WTC11 (cell line): ENCODE results near the gene NADK2. TPM values are rescaled to one million over a fixed set of nuclear protein-coding genes. Genes with fewer than 3 reads are reported as not detected.

Source experiments
- ATAC-seq: fragments of 200-7000 bp; cut with Tn5 transposase; 2 replicates; pipeline ENCODE4 v1.10.0; 2021; ENCODE audit warnings: mild to moderate bottlenecking, moderate library complexity
- CTCF ChIA-PET: fragments of 300-600 bp; sonication (Branson Sonifier 250); formaldehyde crosslinking; loops from one replicate; lab custom pipeline; 2021; ENCODE audit warnings: antibody characterized with exemption; lab: Charles Lee
- POLR2A ChIA-PET: fragments of 350-600 bp; sonication (Branson Sonifier 250); formaldehyde crosslinking; loops from one replicate; lab custom pipeline; 2021; ENCODE audit warnings: antibody characterized with exemption; lab: Charles Lee
- DNase-seq: peaks from one replicate; pipeline ENCODE4 v3.0.0; 2021; ENCODE audit warnings: low spot score
- H3K27ac Mint-ChIP-seq: 2 replicates; pipeline ENCODE4 v1.8.0; 2021; ENCODE audit warnings: mixed read lengths
- H3K27me3 Mint-ChIP-seq: 2 replicates; pipeline ENCODE4 v1.8.0; 2021; ENCODE audit warnings: low read depth, mild to moderate bottlenecking, moderate library complexity, mixed read lengths
- H3K36me3 Mint-ChIP-seq: 2 replicates; pipeline ENCODE4 v1.8.0; 2021; ENCODE audit warnings: mixed read lengths
- H3K4me1 Mint-ChIP-seq: 2 replicates; pipeline ENCODE4 v1.8.0; 2022; ENCODE audit warnings: mixed read lengths
- H3K4me3 Mint-ChIP-seq: 2 replicates; pipeline ENCODE4 v1.8.0; 2021; ENCODE audit warnings: mild to moderate bottlenecking, moderate library complexity, mixed read lengths
- H3K9me3 Mint-ChIP-seq: 2 replicates; pipeline ENCODE4 v1.8.0; 2021; ENCODE audit warnings: mixed read lengths
- AFF4 ChIP-seq: sonication (generic); formaldehyde crosslinking; IDR thresholded peaks from 2 replicates; pipeline ENCODE4 v1.8.1; 2023; ENCODE audit warnings: mild to moderate bottlenecking, missing genetic modification reagents, borderline replicate concordance
- AR ChIP-seq: fragments of 250-450 bp; sonication (Bioruptor Pico); IDR thresholded peaks from 2 replicates; pipeline ENCODE4 v1.9.0; 2021; ENCODE audit warnings: mild to moderate bottlenecking
- ATF6 ChIP-seq: sonication (generic); formaldehyde crosslinking; IDR thresholded peaks from 2 replicates; pipeline ENCODE4 v1.8.1; 2023; ENCODE audit warnings: mild to moderate bottlenecking, missing genetic modification reagents
- CREB1 ChIP-seq: sonication (generic); formaldehyde crosslinking; IDR thresholded peaks from 2 replicates; pipeline ENCODE4 v1.8.0; 2023; ENCODE audit warnings: mild to moderate bottlenecking, missing genetic modification reagents
- CREM ChIP-seq: sonication (generic); formaldehyde crosslinking; IDR thresholded peaks from 2 replicates; pipeline ENCODE4 v1.8.1; 2022; ENCODE audit warnings: mild to moderate bottlenecking, missing genetic modification reagents, moderate library complexity
- CTCF ChIP-seq: fragments of 200-600 bp; IDR thresholded peaks from 2 replicates; pipeline ENCODE4 v1.8.0; 2022; ENCODE audit warnings: antibody characterized with exemption
- FOXJ3 ChIP-seq: sonication (generic); formaldehyde crosslinking; IDR thresholded peaks from 2 replicates; pipeline ENCODE4 v1.9.0; 2021; ENCODE audit warnings: missing genetic modification reagents, mild to moderate bottlenecking, borderline replicate concordance
- GTF2I ChIP-seq: fragments of 250-450 bp; sonication (Bioruptor Pico); conservative IDR thresholded peaks from 2 replicates; pipeline ENCODE4 v1.4.0; 2021; ENCODE audit warnings: mild to moderate bottlenecking
- HMGA2 ChIP-seq: fragments of 250-450 bp; sonication (Bioruptor Pico); IDR thresholded peaks from 2 replicates; pipeline ENCODE4 v1.4.0; 2021; ENCODE audit warnings: mild to moderate bottlenecking, moderate library complexity
- NFE2L1 ChIP-seq: sonication (generic); formaldehyde crosslinking; IDR thresholded peaks from 2 replicates; pipeline ENCODE4 v1.8.1; 2023; ENCODE audit warnings: missing genetic modification reagents
- NR2C2 ChIP-seq: sonication (generic); formaldehyde crosslinking; IDR thresholded peaks from 2 replicates; pipeline ENCODE4 v1.8.0; 2022; ENCODE audit warnings: mild to moderate bottlenecking, missing genetic modification reagents
- NR3C1 ChIP-seq: sonication (generic); formaldehyde crosslinking; conservative IDR thresholded peaks from 2 replicates; pipeline ENCODE4 v1.8.1; 2023; ENCODE audit warnings: low read depth, mild to moderate bottlenecking, missing genetic modification reagents
- PRRX2 ChIP-seq: fragments of 250-450 bp; sonication (Bioruptor Pico); IDR thresholded peaks from 2 replicates; pipeline ENCODE4 v1.8.0; 2021; ENCODE audit warnings: mild to moderate bottlenecking
- RELA ChIP-seq: sonication (generic); formaldehyde crosslinking; IDR thresholded peaks from 2 replicates; pipeline ENCODE4 v1.8.1; 2022; ENCODE audit warnings: missing genetic modification reagents, mild to moderate bottlenecking, borderline replicate concordance
- SOX15 ChIP-seq: fragments of 250-450 bp; sonication (Bioruptor Pico); IDR thresholded peaks from 2 replicates; pipeline ENCODE4 v1.9.0; 2021; ENCODE audit warnings: mild to moderate bottlenecking
- TEAD1 ChIP-seq: sonication (generic); formaldehyde crosslinking; IDR thresholded peaks from 2 replicates; pipeline ENCODE4 v1.8.0; 2022; ENCODE audit warnings: mild to moderate bottlenecking, missing genetic modification reagents
- TP53 ChIP-seq: sonication (generic); formaldehyde crosslinking; IDR thresholded peaks from 2 replicates; pipeline ENCODE4 v1.8.1; 2023; ENCODE audit warnings: mild to moderate bottlenecking, missing genetic modification reagents
- USF1 ChIP-seq: sonication (generic); formaldehyde crosslinking; IDR thresholded peaks from 2 replicates; pipeline ENCODE4 v1.8.0; 2022; ENCODE audit warnings: mild to moderate bottlenecking, missing genetic modification reagents
- ZBTB21 ChIP-seq: sonication (generic); formaldehyde crosslinking; IDR thresholded peaks from 2 replicates; pipeline ENCODE4 v1.8.1; 2023; ENCODE audit warnings: mild to moderate bottlenecking, missing genetic modification reagents, borderline replicate concordance
- ZBTB43 ChIP-seq: sonication (generic); formaldehyde crosslinking; IDR thresholded peaks from 2 replicates; pipeline ENCODE4 v1.8.1; 2023; ENCODE audit warnings: mild to moderate bottlenecking, missing genetic modification reagents
- ZNF219 ChIP-seq: sonication (generic); formaldehyde crosslinking; IDR thresholded peaks from 2 replicates; pipeline ENCODE4 v1.8.0; 2023; ENCODE audit warnings: missing genetic modification reagents, mild to moderate bottlenecking, borderline replicate concordance
- ZNF232 ChIP-seq: sonication (generic); formaldehyde crosslinking; IDR thresholded peaks from 2 replicates; pipeline ENCODE4 v1.8.0; 2022; ENCODE audit warnings: mild to moderate bottlenecking, missing genetic modification reagents
- ZNF317 ChIP-seq: sonication (generic); formaldehyde crosslinking; IDR thresholded peaks from 2 replicates; pipeline ENCODE4 v1.8.1; 2023; ENCODE audit warnings: low read depth, mild to moderate bottlenecking, moderate library complexity, missing genetic modification reagents, borderline replicate concordance
- ZNF671 ChIP-seq: fragments of 250-450 bp; sonication (Bioruptor Pico); IDR thresholded peaks from 2 replicates; pipeline ENCODE4 v1.8.0; 2021; ENCODE audit warnings: mild to moderate bottlenecking
- total RNA-seq: library from RNA; stranded (reverse); gene quantifications from 3 replicates; pipeline ENCODE4 v1.2.3, GENCODE V29; 2021

Gene NADK2
- total RNA-seq, 1 experiment from 2014 or later: 11.7 TPM

- ATAC-seq (no peak), DNase-seq (no peak)
- CTCF ChIA-PET: no interaction called here
Observed at GRCh38 chr5:36269478-36269877, 27.8 kb upstream of the NADK2 start.

GRCh38 chr5:36267905-36268304 lies 26.2 kb upstream of the NADK2 start:
- H3K27ac Mint-ChIP-seq: no peak overlapping the region
- no peak for TF ChIP-seq TP53 (CRISPR knock-in tag)
- TF ChIP-seq USF1 (CRISPR knock-in tag): no peak
- no peak for TF ChIP-seq AR
- TF ChIP-seq ZBTB43: no peak
- TF ChIP-seq TEAD1 (CRISPR knock-in tag): no peak
- no peak for TF ChIP-seq ZNF232 (CRISPR knock-in tag)
- no peak for TF ChIP-seq CREB1 (CRISPR knock-in tag)
- no peak for TF ChIP-seq NR3C1
- TF ChIP-seq ATF6 (CRISPR knock-in tag): no peak
- TF ChIP-seq ZNF317 (CRISPR knock-in tag): no peak
- no peak for TF ChIP-seq CTCF
- no peak for TF ChIP-seq FOXJ3 (CRISPR knock-in tag)
- TF ChIP-seq NR2C2: no peak
- no peak for TF ChIP-seq SOX15 (CRISPR knock-in tag)
- TF ChIP-seq NFE2L1 (CRISPR knock-in tag): no peak
- no peak for TF ChIP-seq PRRX2 (CRISPR knock-in tag)

More at GRCh38 chr5:36269478-36269877, 27.8 kb upstream of the NADK2 start:
- Mint-ChIP-seq H3K27ac (no peak overlapping the region), H3K4me3 (no peak overlapping the region), H3K27me3 (peaks cover 6% of the 10 kb centered on the region; the same call in 1 of the 2 replicates), H3K36me3 (no peaks in the 10 kb centered on the region), H3K9me3 (no peaks in the 10 kb centered on the region), H3K4me1 (peaks cover 8% of the 10 kb centered on the region)
- POLR2A ChIA-PET: no interaction called here
- TF ChIP-seq RELA (CRISPR knock-in tag): no peak
- TF ChIP-seq CREM (CRISPR knock-in tag): no peak
- TF ChIP-seq AFF4: no peak
- TF ChIP-seq HMGA2: no peak
- TF ChIP-seq GTF2I (CRISPR knock-in tag): no peak
- no peak for TF ChIP-seq TEAD1 (CRISPR knock-in tag)
- no peak for TF ChIP-seq SOX15 (CRISPR knock-in tag)
- no peak for TF ChIP-seq ZNF317 (CRISPR knock-in tag)
- TF ChIP-seq ZNF219: no peak
- TF ChIP-seq ZBTB21 (CRISPR knock-in tag): no peak
- no peak for TF ChIP-seq ZNF671 (CRISPR knock-in tag)

More at GRCh38 chr5:36267905-36268304, 26.2 kb upstream of the NADK2 start:
- DNase-seq (no peak), ATAC-seq (no peak)
- POLR2A ChIA-PET: no interaction called here
- Mint-ChIP-seq H3K9me3 (no peaks in the 10 kb centered on the region), H3K4me1 (no peaks in the 10 kb centered on the region), H3K4me3 (no peak overlapping the region), H3K27me3 (no peaks in the 10 kb centered on the region), H3K36me3 (no peaks in the 10 kb centered on the region)
- CTCF ChIA-PET: no interaction called here
